H1 (cell line): ENCODE results near the gene E2F1. TPM values are rescaled to one million over a fixed set of nuclear protein-coding genes. Genes with fewer than 3 reads are reported as not detected.

ENCODE experiments used
- CBX8 ChIP-seq: fragments of 300-800, 300-1000 bp; sonication (generic); IDR thresholded peaks from 2 replicates; pipeline ENCODE4 v1.7.1; 2016; ENCODE audit warnings: low read depth, low read length, borderline replicate concordance
- CEBPB ChIP-seq: IDR thresholded peaks from 2 replicates; pipeline ENCODE4 v1.6.1; 2012; ENCODE audit warnings: low read depth, low read length
- CHD2 ChIP-seq: IDR thresholded peaks from 2 replicates; pipeline ENCODE4 v1.6.1; 2012; ENCODE audit warnings: low read length, improper control_type of control experiment
- KDM5A ChIP-seq: fragments of 200-600 bp; IDR thresholded peaks from 2 replicates; pipeline ENCODE4 v1.7.1; 2012; ENCODE audit warnings: mild to moderate bottlenecking, low read length, inconsistent platforms, mixed read lengths
- NRF1 ChIP-seq: IDR thresholded peaks from 2 replicates; pipeline ENCODE4 v1.6.1; 2011; ENCODE audit warnings: mild to moderate bottlenecking, low read depth, low read length, improper control_type of control experiment
- RBBP5 ChIP-seq: IDR thresholded peaks from 2 replicates; pipeline ENCODE4 v1.7.1; 2012; ENCODE audit warnings: low read depth, mild to moderate bottlenecking, inconsistent platforms, low read length, moderate library complexity, borderline replicate concordance
- SIRT6 ChIP-seq: IDR thresholded peaks from one replicate; pipeline ENCODE4 v1.7.1; 2012; ENCODE audit warnings: low read length, inconsistent platforms
- SUZ12 ChIP-seq: fragments of 200-600 bp; sonication (generic); IDR thresholded peaks from 2 replicates; pipeline ENCODE4 v1.6.1; 2012; ENCODE audit warnings: mild to moderate bottlenecking, inconsistent platforms, low read length, moderate library complexity, mixed read lengths
- polyA plus RNA-seq, 7 experiments: library from polyadenylated mRNA; depleted of rRNA in 3 of 7; stranded (reverse) in 5 of 7; unstranded in 2 of 7; fragments of >200 nt in 5 of 7; fragments of 200-250 nt in 2 of 7; gene quantifications; 1 replicate in 5 of 7; 2 replicates in 1 of 7; 4 replicates in 1 of 7; pipeline versions ENCODE4 v1.2.1 to v1.2.3, GENCODE V29; 2011 to 2013; ENCODE audit warnings: missing spikeins in 2 of 7, mixed read lengths in 2 of 7
- total RNA-seq: library from RNA; stranded (reverse); fragmentation: NEBNext Ultra II Directional; extraction: Animal tissue kit (Norgen Biotek cat#: 25700); gene quantifications from 2 replicates; pipeline ENCODE4 v1.2.1, GENCODE V29; 2021

Gene E2F1
- total and polyA plus RNA-seq, 2 of the 8 experiments (the other 6 are each of a cell fraction or from before 2014, with no cell fraction given), result 33.4 to 35.8 TPM

- TF ChIP-seq NRF1, result no peak
- TF ChIP-seq CEBPB, result no peak
- no peak for TF ChIP-seq SUZ12
- TF ChIP-seq CBX8, result no peak
- TF ChIP-seq RBBP5, result no peak
- TF ChIP-seq CHD2, result no peak
- no peak for TF ChIP-seq KDM5A
- TF ChIP-seq SIRT6, result no peak
Measured at GRCh38 chr20:33672426-33673113, 13.6 kb downstream of the E2F1 start (continued).
